ENCODE results near the gene MYO18A.
A peak's percentile ranks its signal among the peaks of the same experiment; 100 is the strongest.
"Not testable (repeated sequence)": the region's sequence is repeated elsewhere in the genome, so short reads cannot be mapped to it uniquely, and the experiment has no call there.

Gene MYO18A, protein sequence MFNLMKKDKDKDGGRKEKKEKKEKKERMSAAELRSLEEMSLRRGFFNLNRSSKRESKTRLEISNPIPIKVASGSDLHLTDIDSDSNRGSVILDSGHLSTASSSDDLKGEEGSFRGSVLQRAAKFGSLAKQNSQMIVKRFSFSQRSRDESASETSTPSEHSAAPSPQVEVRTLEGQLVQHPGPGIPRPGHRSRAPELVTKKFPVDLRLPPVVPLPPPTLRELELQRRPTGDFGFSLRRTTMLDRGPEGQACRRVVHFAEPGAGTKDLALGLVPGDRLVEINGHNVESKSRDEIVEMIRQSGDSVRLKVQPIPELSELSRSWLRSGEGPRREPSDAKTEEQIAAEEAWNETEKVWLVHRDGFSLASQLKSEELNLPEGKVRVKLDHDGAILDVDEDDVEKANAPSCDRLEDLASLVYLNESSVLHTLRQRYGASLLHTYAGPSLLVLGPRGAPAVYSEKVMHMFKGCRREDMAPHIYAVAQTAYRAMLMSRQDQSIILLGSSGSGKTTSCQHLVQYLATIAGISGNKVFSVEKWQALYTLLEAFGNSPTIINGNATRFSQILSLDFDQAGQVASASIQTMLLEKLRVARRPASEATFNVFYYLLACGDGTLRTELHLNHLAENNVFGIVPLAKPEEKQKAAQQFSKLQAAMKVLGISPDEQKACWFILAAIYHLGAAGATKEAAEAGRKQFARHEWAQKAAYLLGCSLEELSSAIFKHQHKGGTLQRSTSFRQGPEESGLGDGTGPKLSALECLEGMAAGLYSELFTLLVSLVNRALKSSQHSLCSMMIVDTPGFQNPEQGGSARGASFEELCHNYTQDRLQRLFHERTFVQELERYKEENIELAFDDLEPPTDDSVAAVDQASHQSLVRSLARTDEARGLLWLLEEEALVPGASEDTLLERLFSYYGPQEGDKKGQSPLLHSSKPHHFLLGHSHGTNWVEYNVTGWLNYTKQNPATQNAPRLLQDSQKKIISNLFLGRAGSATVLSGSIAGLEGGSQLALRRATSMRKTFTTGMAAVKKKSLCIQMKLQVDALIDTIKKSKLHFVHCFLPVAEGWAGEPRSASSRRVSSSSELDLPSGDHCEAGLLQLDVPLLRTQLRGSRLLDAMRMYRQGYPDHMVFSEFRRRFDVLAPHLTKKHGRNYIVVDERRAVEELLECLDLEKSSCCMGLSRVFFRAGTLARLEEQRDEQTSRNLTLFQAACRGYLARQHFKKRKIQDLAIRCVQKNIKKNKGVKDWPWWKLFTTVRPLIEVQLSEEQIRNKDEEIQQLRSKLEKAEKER (N-terminal part only)

DNA sequence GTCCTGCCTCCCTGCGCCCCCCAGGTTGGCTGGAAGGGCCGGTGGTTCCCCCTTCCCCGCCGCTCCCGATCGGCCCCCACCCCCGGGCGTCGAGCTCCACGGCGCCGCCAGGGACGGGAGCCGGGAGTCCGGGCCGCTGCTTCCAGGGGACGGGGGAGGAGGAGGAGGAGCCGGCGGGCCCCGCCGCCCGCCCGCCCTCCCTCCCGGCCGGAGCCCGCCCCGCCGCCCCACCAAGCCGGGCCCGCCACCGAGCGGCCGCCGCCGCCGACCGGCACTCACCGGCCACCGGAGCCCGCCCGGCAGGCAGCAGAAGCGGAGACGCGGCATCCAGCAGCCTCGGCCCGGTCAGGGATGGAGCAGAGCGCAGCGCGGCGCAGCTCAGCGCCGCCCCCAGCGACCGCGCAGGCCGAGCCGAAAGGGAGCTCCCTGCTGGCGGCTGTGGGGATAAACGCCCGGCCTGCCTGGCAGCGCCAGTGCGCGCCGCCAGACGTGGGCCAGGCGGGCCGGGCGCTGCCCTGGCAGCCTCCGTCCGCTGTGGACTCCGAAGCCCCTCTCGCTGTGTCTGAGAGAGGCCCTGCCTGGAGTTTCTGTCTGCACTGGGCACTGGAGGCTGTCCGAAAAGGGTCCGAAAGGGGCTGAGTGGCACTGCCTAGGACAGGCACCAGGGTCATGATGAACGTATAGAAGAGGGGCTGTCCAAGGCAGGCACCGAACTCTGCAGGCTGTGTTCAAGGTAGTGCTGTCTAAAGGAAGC is at the start of gene MYO18A:
TSS of gene MYO18A (minus strand) at position 365 of the 754 bp plus-strand sequence. CDS start 13,458 bp downstream, outside the sequence.
- peak within 1 kb of the TSS; percentile 89 for H3K27ac ChIP-seq (ENCODE audit: low read length)
- no peaks in the 10 kb centered on the region for H3K9me3 ChIP-seq (ENCODE audit: control insufficient read depth in 1 of 2, low read length in 2 of 2)
- H3K36me3 ChIP-seq (ENCODE audit: control insufficient read depth in 1 of 2, insufficient read depth in 2 of 2, low read length in 2 of 2), result no peaks in the 10 kb centered on the region
- peaks cover 10 to 35% of the 10 kb centered on the region in 2 donors for H3K4me1 ChIP-seq (ENCODE audit: control insufficient read depth in 1 of 2, insufficient read depth in 2 of 2, low read length in 2 of 2)
- H3K27me3 ChIP-seq (ENCODE audit: low read depth, low read length), result no peaks in the 10 kb centered on the region
- peak within 1 kb of the TSS; percentile 64 to 65 for H3K4me3 ChIP-seq (ENCODE audit: low read depth in 1 of 2, low read length in 2 of 2)

DNA sequence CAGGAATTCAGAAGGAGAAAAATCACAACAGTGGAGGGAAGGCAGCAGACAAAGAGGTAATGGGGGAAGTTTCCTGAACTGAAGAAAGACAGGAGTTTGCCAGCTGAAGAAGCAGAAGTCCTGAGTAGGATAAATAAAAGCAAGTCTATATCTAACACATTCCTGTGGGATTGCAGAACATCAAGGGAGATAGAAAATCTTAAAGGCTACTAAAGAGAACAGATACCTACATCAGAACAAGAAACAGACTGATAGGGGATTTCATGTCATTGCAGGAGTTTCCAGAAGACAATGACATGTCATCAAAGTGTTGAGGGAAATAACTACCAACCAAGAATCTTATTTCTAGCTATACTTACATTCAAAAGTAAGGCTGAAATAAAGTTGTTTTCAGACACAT is 45.2 kb upstream of the MYO18A start:
- H3K36me3 ChIP-seq (ENCODE audit: control insufficient read depth in 1 of 2, insufficient read depth in 2 of 2, low read length in 2 of 2), result no peaks in the 10 kb centered on the region
- H3K4me3 ChIP-seq (ENCODE audit: low read depth in 1 of 2, low read length in 2 of 2), result no peak overlapping the region
- H3K27me3 ChIP-seq (ENCODE audit: low read depth, low read length), result no peaks in the 10 kb centered on the region
- H3K9me3 ChIP-seq (ENCODE audit: control insufficient read depth in 1 of 2, low read length in 2 of 2), result no peaks in the 10 kb centered on the region
- no peak overlapping the region for H3K27ac ChIP-seq (ENCODE audit: low read length)
- H3K4me1 ChIP-seq (ENCODE audit: control insufficient read depth in 1 of 2, insufficient read depth in 2 of 2, low read length in 2 of 2), result no peaks in the 10 kb centered on the region

DNA sequence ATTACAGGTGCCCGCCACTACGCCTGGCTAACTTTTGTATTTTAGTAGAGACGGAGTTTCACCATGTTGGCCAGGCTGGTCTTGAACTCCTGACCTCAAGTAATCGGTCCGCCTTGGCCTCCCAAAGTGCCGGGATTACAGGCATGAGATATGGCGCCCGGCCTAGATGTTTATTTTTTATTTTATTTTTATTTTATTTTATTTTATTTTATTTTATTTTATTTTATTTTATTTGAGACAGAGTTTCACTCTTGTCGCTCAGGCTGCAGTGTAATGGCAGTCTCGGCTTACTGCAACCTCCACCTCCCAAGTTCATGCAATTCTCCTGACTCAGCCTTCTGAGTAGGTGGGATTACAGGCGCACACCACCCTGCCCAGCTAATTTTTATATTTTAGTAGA is 41.1 kb upstream of the MYO18A start:
- H3K27ac ChIP-seq (ENCODE audit: low read length); H3K4me1 ChIP-seq (ENCODE audit: control insufficient read depth in 1 of 2, insufficient read depth in 2 of 2, low read length in 2 of 2); H3K36me3 ChIP-seq (ENCODE audit: control insufficient read depth in 1 of 2, insufficient read depth in 2 of 2, low read length in 2 of 2); H3K4me3 ChIP-seq (ENCODE audit: low read depth in 1 of 2, low read length in 2 of 2); H3K9me3 ChIP-seq (ENCODE audit: control insufficient read depth in 1 of 2, low read length in 2 of 2); H3K27me3 ChIP-seq (ENCODE audit: low read depth, low read length): not testable (repeated sequence)

DNA sequence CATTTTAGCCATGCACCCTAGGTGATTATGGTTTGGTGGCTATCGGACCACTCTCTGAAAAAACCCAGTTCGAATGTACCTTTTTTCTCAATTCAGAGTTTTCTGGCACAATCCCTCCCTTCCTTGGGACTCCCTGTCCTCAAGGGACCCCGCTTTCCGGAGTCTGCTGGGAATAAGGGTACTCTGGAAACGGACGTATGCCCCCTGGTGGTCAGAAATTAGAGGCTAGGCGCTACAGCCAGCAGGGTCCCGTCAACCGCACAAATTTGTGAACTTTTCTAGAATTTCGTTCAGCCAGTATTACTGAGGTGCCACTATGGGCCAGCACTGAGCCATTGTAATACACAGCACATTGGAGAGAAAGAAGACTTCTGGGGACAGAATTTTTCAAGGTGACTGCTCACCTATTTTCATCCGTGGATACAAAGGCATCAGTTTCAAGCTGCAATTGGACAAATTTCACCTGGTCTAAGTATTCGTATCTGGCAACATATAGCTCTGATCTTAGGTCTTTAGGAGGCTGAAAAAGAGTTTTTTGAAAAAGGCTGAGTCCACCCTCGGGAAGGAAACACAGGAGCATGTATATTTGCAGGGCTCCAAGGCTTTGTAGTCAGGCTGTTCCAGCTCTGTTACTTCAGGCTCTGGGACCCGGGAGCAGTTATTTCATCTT is 39.3 kb upstream of the MYO18A start:
- Histone ChIP-seq H3K36me3 (ENCODE audit: control insufficient read depth in 1 of 2, insufficient read depth in 2 of 2, low read length in 2 of 2) (no peaks in the 10 kb centered on the region), H3K27me3 (ENCODE audit: low read depth, low read length) (no peaks in the 10 kb centered on the region), H3K9me3 (ENCODE audit: control insufficient read depth in 1 of 2, low read length in 2 of 2) (no peaks in the 10 kb centered on the region), H3K4me3 (ENCODE audit: low read depth in 1 of 2, low read length in 2 of 2) (no peak overlapping the region), H3K27ac (ENCODE audit: low read length) (no peak overlapping the region), H3K4me1 (ENCODE audit: control insufficient read depth in 1 of 2, insufficient read depth in 2 of 2, low read length in 2 of 2) (peaks cover 0 to 8% of the 10 kb centered on the region in 2 donors)

DNA sequence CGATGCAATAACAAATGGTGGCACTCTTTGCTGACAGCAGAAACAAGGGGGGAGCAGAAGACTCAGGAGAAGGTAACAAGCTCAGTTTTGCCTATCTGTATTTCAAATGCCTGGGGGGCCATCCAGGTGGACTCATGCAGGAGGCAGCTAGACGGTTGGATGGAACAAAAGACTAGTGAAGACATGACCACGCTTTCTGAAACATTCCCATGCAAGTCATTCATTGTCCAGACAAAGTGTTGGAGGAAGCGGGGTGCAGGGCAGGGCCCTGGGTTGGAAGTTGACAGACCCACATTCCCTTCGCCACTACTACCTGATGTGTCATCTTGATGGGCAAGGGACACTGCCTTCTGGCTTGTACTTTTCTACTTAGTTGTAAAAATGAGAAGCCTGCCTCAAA is 36.7 kb upstream of the MYO18A start:
- no peak overlapping the region for H3K27ac ChIP-seq (ENCODE audit: low read length)
- H3K4me1 ChIP-seq (ENCODE audit: control insufficient read depth in 1 of 2, insufficient read depth in 2 of 2, low read length in 2 of 2), result peaks cover 0 to 8% of the 10 kb centered on the region in 2 donors
- H3K4me3 ChIP-seq (ENCODE audit: low read depth in 1 of 2, low read length in 2 of 2), result no peak overlapping the region
- no peaks in the 10 kb centered on the region for H3K27me3 ChIP-seq (ENCODE audit: low read depth, low read length)
- no peaks in the 10 kb centered on the region for H3K9me3 ChIP-seq (ENCODE audit: control insufficient read depth in 1 of 2, low read length in 2 of 2)
- no peaks in the 10 kb centered on the region for H3K36me3 ChIP-seq (ENCODE audit: control insufficient read depth in 1 of 2, insufficient read depth in 2 of 2, low read length in 2 of 2)

DNA sequence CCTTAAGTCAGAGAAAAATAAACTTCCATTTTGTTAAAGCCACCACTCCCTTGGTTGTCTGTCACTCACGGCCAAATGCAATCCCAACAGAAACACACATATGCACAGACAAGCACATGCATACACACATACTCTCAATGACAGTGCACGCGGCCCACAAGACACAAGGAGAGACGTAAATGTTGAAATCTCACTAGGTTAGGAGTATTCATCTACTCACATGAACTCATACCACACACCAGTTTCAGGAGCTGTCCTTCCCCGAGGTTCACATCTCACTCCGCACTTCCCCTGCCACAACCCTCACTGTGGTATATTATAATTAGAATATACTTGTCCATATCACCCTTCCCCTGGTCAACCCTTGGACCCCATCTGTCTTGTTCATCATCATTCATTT is 36.0 kb upstream of the MYO18A start:
- H3K4me3 ChIP-seq (ENCODE audit: low read depth in 1 of 2, low read length in 2 of 2), result no peak overlapping the region
- H3K9me3 ChIP-seq (ENCODE audit: control insufficient read depth in 1 of 2, low read length in 2 of 2), result no peaks in the 10 kb centered on the region
- H3K4me1 ChIP-seq (ENCODE audit: control insufficient read depth in 1 of 2, insufficient read depth in 2 of 2, low read length in 2 of 2), result peaks cover 0 to 8% of the 10 kb centered on the region in 2 donors
- no peaks in the 10 kb centered on the region for H3K36me3 ChIP-seq (ENCODE audit: control insufficient read depth in 1 of 2, insufficient read depth in 2 of 2, low read length in 2 of 2)
- no peaks in the 10 kb centered on the region for H3K27me3 ChIP-seq (ENCODE audit: low read depth, low read length)
- H3K27ac ChIP-seq (ENCODE audit: low read length), result no peak overlapping the region

DNA sequence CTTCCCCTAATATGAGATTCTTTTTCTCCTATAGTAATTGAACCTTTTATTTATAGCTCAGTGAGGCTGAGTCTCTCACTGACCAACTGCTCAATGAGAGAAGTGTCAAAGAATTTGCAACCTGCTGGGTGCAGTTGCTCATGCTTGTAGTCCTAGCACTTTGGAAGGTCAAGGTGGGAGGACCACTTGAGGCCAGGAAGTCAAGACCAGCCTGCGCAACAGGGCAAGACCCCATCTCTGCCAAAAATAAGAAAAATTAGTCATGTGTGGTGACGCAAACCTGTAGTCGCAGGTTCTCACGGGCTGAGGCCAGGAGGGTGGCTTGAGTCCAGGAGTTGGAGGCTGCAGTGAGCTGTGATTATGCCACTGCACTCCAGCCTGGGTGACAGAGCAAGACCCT is 35.5 kb upstream of the MYO18A start:
- Histone ChIP-seq H3K9me3 (ENCODE audit: control insufficient read depth in 1 of 2, low read length in 2 of 2) (no peaks in the 10 kb centered on the region), H3K4me1 (ENCODE audit: control insufficient read depth in 1 of 2, insufficient read depth in 2 of 2, low read length in 2 of 2) (peaks cover 0 to 8% of the 10 kb centered on the region in 2 donors), H3K36me3 (ENCODE audit: control insufficient read depth in 1 of 2, insufficient read depth in 2 of 2, low read length in 2 of 2) (no peaks in the 10 kb centered on the region), H3K27me3 (ENCODE audit: low read depth, low read length) (no peaks in the 10 kb centered on the region), H3K27ac (ENCODE audit: low read length) (no peak overlapping the region), H3K4me3 (ENCODE audit: low read depth in 1 of 2, low read length in 2 of 2) (no peak overlapping the region)

DNA sequence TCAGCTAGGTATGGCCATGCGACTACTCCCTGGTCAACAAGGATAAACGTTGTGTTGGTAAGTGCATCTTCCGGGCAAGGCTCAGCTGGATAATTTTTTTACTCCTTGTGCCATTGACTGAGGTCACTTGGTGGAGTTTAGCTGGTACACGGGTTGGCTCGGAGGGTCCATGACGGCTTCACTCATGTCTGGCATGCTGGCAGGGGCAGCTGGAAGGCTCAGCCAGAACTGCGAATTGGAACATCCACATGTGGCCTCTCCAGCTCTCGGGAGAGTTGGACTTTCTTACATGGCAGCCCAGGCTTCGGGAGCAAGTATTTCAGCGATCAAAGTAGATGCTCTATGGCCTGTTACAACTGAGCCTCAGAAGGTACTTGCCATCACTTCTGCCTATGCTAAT is 35.0 kb upstream of the MYO18A start:
- no peak overlapping the region for H3K27ac ChIP-seq (ENCODE audit: low read length)

DNA sequence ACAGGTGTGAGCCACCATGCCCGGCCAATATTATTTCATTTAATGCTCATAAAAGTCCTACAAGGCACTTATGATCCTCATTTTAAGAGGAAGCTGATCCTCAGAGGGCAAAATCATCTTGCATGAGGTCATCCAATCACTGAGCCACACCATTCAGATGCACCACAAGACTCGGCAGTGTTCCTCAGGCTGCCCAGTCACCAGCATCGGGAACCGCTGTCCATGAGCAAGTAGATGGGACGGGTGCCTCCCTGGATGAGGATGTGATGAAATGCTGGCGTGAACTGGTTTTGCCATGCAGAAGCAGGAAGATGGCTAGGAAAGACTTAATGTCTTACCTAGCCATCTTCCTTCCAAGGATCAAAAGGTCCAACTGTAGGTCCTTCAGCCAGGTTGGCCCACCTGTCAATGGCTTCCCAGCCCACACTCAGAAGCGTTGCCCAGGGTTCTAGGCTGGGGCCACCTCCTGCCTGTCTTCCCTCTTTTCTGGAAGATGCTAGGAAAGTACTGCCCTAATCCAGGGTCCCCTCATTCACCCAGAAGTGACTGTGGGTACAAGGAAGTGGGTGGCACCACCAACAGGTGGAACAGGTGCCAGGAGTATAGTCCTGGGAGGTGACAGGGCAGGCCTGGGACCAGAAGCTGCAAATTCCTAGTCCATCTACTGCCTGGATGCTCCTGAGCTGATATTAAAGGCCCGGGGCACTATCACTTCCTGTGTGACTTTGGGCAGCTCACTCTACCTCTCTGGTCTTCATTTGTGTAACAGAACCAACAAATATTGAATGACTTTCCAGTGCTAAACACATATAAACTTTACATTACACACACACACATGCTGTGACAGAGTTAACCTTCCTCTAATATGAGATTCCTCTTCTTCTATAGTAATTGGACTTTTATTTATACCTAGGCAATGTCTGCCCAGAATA is 34.3 kb upstream of the MYO18A start:
- Histone ChIP-seq H3K4me1 (ENCODE audit: control insufficient read depth in 1 of 2, insufficient read depth in 2 of 2, low read length in 2 of 2) (peaks cover 0 to 5% of the 10 kb centered on the region in 2 donors), H3K27ac (ENCODE audit: low read length) (no peak overlapping the region), H3K27me3 (ENCODE audit: low read depth, low read length) (no peaks in the 10 kb centered on the region), H3K4me3 (ENCODE audit: low read depth in 1 of 2, low read length in 2 of 2) (no peak overlapping the region), H3K36me3 (ENCODE audit: control insufficient read depth in 1 of 2, insufficient read depth in 2 of 2, low read length in 2 of 2) (no peaks in the 10 kb centered on the region), H3K9me3 (ENCODE audit: control insufficient read depth in 1 of 2, low read length in 2 of 2) (no peaks in the 10 kb centered on the region)

More for the DNA sequence above, 35.0 kb upstream of the MYO18A start:
- Histone ChIP-seq H3K4me3 (ENCODE audit: low read depth in 1 of 2, low read length in 2 of 2) (no peak overlapping the region), H3K4me1 (ENCODE audit: control insufficient read depth in 1 of 2, insufficient read depth in 2 of 2, low read length in 2 of 2) (peaks cover 0 to 8% of the 10 kb centered on the region in 2 donors), H3K9me3 (ENCODE audit: control insufficient read depth in 1 of 2, low read length in 2 of 2) (no peaks in the 10 kb centered on the region), H3K27me3 (ENCODE audit: low read depth, low read length) (no peaks in the 10 kb centered on the region), H3K36me3 (ENCODE audit: control insufficient read depth in 1 of 2, insufficient read depth in 2 of 2, low read length in 2 of 2) (no peaks in the 10 kb centered on the region)
